Measurements from ENCODE around the gene SHB. TPM values are rescaled to one million over a fixed set of nuclear protein-coding genes. Genes with fewer than 3 reads are reported as not detected.
"Not testable (repeated sequence)": the region's sequence is repeated elsewhere in the genome, so short reads cannot be mapped to it uniquely, and the experiment has no call there.

SHB gene
- total and polyA plus RNA-seq, 7 donors: 4.0 to 30.7 (median 8.6) TPM

DNA sequence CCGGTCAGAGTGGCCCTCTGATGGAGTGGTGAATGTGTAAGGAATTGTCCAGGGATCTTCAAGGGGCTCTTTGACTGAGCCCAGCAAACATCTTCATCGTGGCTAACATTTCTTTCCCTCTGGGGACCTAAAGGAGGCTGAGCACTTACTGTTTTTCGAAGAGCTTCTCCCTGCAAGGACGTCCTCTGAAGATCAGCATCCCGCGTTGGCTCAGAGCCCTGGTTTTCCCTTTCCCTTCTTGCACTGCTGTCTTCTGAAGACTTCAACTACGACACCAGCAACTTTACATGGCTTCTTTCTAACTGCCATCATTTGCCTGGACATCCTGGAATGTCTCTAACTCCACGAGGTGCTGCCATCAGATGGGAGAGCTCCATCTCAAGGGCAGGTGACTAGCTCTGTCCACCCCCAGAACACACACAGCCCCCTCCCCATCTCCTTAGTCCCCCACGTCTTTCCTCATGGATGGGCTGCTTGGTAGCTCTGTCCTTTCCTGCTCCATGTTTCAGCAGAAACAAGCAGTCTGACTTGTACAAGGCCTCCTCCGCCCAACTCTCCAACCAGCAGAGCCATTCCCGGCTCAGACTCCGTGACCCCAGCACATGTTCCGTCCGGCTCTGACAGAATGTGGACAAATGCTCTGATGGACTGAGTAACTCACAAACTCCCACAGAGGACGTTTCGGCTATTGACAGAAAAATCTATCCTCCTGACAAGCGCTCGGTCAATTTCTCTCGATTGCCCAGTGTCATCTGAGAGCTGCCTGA, 17.1 kb downstream of the SHB start:
- no peak for DNase-seq
- intact Hi-C loops (cut with DNase I): loop anchor here in 1 of 2 donors (5.0 kb wide), 1 partner anchor 35 kb away; no protein-coding TSS in a partner anchor
- no peak overlapping the region for H3K27ac ChIP-seq
- 85 to 89% (median 88%) methylated on average over 19 of the region's 19 CpGs for WGBS, 3 donors
- ATAC-seq: no peak
- TF ChIP-seq, protein P1, sequence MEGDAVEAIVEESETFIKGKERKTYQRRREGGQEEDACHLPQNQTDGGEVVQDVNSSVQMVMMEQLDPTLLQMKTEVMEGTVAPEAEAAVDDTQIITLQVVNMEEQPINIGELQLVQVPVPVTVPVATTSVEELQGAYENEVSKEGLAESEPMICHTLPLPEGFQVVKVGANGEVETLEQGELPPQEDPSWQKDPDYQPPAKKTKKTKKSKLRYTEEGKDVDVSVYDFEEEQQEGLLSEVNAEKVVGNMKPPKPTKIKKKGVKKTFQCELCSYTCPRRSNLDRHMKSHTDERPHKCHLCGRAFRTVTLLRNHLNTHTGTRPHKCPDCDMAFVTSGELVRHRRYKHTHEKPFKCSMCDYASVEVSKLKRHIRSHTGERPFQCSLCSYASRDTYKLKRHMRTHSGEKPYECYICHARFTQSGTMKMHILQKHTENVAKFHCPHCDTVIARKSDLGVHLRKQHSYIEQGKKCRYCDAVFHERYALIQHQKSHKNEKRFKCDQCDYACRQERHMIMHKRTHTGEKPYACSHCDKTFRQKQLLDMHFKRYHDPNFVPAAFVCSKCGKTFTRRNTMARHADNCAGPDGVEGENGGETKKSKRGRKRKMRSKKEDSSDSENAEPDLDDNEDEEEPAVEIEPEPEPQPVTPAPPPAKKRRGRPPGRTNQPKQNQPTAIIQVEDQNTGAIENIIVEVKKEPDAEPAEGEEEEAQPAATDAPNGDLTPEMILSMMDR (IDR thresholded peaks at IDR 0.05): no peak
- no peaks in the 10 kb centered on the region for H3K36me3 ChIP-seq (ENCODE audit: insufficient read depth in 1 of 2, low read depth in 1 of 2)
- H3K9me3 ChIP-seq: no peaks in the 10 kb centered on the region
- H3K4me3 ChIP-seq: no peak overlapping the region
- H3K27me3 ChIP-seq (ENCODE audit: insufficient read depth in 3 of 3, low read length in 2 of 3): no peaks in the 10 kb centered on the region
- H3K4me1 ChIP-seq: peaks cover 19% of the 10 kb centered on the region

DNA sequence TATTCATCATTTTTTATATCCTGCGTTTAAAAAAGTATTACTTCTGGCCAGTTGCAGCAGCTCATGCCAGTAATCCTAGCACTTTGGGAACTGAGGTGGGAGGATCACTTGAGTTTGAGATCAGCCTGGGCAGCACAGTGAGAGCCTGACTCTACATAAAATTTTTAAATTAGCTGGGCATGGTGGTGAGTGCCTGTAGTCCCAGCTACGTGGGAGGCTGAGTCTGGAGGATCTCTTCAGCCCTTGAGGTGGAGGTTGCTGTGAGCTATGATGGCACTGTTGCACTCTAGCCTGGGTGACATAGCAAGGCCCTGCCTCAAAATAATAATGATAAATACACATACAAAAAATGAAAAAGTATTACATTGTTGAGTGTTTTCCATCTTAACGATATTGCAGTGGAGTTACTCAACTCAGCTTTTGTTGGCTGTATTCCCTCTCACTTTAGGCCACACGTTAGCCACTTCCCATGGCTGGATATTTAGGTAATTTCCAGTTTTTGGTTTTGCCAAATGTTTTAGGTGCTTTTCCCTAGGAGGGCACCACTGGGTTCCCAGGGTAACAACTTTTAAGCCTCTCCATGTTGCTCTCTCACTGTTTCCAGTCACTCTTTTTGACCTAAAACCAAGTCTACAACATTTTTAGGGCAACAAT, 20.6 kb downstream of the SHB start:
- peak in 1 of 2 donors; percentile 1 for DNase-seq
- H3K27ac ChIP-seq: peak overlapping the region; percentile 82
- no peaks in the 10 kb centered on the region for H3K27me3 ChIP-seq (ENCODE audit: insufficient read depth in 3 of 3, low read length in 2 of 3)
- no peaks in the 10 kb centered on the region for H3K9me3 ChIP-seq
- ATAC-seq: no peak
- no peak overlapping the region for H3K4me3 ChIP-seq
- 59 to 65% (median 65%) methylated on average over 4 of the region's 4 CpGs for WGBS, 3 donors
- H3K36me3 ChIP-seq (ENCODE audit: insufficient read depth in 1 of 2, low read depth in 1 of 2): no peaks in the 10 kb centered on the region
- H3K4me1 ChIP-seq: peaks cover 30% of the 10 kb centered on the region
- intact Hi-C loops (cut with DNase I): no loop called here
- TF ChIP-seq, protein P1 (IDR thresholded peaks at IDR 0.05): no peak

DNA sequence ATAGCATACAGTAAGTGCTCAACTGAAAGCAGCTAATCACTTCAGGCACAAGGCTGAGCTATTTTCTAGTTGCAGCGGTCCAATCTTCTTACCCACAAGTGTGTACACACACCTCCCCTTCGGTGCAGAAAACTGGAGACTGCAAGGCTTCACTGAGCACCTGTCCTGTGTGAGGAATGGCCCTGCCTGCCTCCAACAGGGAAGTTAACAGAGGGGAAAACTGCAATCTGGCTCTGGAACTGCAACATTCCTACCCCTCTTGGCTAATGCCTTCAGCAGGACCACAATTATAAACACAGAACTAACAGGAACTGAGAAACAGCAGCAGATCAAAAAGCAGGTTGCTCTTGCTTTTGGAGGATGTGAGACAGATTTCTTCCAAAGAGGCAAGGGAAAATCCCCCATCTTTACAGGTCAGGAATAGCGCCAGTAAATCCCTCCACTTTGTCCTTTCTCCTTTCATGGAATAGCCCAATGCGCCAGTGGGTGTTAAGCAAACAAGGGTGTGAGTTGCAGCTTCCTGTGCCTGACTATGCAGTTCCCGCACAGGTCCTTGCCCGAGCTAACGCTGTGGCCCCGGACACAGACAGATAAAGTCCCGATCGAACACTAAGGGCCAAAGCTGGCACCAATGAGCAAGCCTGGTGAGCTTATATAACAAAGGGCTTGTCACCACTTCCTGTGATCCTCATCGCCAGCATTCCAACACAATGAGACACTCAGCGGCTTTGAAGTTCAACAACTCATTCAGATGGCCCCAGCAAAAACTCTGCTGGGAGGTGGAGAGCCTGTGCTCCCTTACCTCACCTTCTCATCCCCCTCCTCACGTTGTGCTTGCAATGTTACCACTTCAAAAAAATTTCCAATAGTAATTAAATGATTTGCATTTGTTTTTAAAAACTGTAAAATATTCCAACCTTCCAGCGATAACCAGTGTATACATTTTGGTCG, 21.5 kb downstream of the SHB start:
- Histone ChIP-seq H3K4me3 (peak overlapping the region; percentile 19), H3K27me3 (ENCODE audit: insufficient read depth in 3 of 3, low read length in 2 of 3) (no peaks in the 10 kb centered on the region), H3K36me3 (ENCODE audit: insufficient read depth in 1 of 2, low read depth in 1 of 2) (no peaks in the 10 kb centered on the region), H3K27ac (peak overlapping the region; percentile 82), H3K9me3 (no peaks in the 10 kb centered on the region), H3K4me1 (peaks cover 39% of the 10 kb centered on the region)
- intact Hi-C loops (cut with DNase I): no loop called here
- DNase-seq (peak; percentile 51 to 61), ATAC-seq (peak; percentile 92 to 96 (median 93))
- 32 to 44% (median 34%) methylated on average over 15 of the region's 15 CpGs for WGBS, 3 donors
- TF ChIP-seq, protein P1 (IDR thresholded peaks at IDR 0.05): no peak

DNA sequence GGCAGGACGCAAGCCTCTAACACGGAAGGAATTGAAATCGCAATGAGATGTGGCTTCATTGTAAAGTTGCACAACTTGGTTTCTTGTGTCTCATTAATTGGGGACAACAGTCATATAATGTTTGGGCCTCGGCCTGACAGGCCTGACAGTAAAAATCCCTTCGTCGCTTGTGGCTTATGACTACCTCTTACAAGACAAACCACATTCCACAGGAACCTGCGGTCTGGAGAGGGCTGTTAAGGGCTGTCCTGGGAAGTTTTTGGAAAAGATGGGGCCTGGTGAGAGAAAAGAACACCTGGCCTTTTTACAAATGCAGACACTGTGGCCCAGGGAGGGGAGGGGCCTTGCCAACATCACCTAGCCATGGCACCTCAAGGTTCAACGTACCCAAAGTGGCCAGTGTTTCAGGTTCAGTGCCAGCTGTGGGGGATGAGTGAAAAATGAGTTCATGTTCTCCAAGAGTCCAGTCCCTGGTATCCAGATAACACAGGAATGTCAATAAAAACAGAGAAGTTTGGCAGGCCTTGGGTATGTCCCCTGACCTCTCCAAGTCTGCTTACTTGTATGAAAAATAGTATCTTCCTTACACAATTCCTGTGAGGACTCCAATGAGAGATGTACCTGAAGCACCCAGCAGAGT, 22.2 kb downstream of the SHB start:
- intact Hi-C loops (cut with DNase I): no loop called here
- 91 to 93% (median 93%) methylated on average over 8 of the region's 8 CpGs for WGBS, 3 donors
- ATAC-seq (no peak), DNase-seq (no peak)
- Histone ChIP-seq H3K27me3 (ENCODE audit: insufficient read depth in 3 of 3, low read length in 2 of 3) (no peaks in the 10 kb centered on the region), H3K9me3 (no peaks in the 10 kb centered on the region), H3K4me1 (peaks cover 41% of the 10 kb centered on the region), H3K36me3 (ENCODE audit: insufficient read depth in 1 of 2, low read depth in 1 of 2) (no peaks in the 10 kb centered on the region), H3K27ac (peak overlapping the region; percentile 82), H3K4me3 (no peak overlapping the region)
- TF ChIP-seq, protein P1 (IDR thresholded peaks at IDR 0.05): no peak

DNA sequence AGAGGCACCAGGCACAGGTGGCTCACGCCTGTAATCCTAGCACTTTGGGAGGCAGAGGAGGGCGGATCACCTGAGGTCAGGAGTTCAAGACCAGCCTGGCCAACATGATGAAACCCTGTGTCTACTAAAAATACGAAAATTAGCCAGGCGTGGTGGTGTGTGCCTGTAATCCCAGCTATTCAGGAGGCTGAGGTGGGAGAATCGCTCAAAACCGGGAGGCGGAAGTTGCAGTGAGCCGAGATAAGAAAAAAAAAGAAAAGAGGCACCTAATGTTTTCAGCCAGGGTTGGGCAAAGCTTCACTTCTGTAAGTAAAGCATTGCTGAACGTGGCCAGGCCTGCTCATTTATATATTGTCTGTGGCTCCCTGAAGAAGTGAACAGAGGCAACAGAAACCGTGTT, 23.1 kb downstream of the SHB start:
- H3K27ac ChIP-seq; H3K9me3 ChIP-seq; intact Hi-C loops (cut with DNase I); ATAC-seq; DNase-seq; H3K27me3 ChIP-seq (ENCODE audit: insufficient read depth in 3 of 3, low read length in 2 of 3); H3K36me3 ChIP-seq (ENCODE audit: insufficient read depth in 1 of 2, low read depth in 1 of 2); H3K4me3 ChIP-seq: not testable (repeated sequence)
- peaks cover 41% of the 10 kb centered on the region for H3K4me1 ChIP-seq
- WGBS, 3 donors: 94 to 96% (median 95%) methylated on average over 10 of the region's 10 CpGs

All from psoas muscle (tissue), 8 donors.